PC-9 (cell line): Measurements from ENCODE around the gene STK39.

ENCODE experiments used
- CTCF ChIP-seq: fragments of 200-600 bp; sonication (generic); conservative IDR thresholded peaks from 2 replicates; pipeline ENCODE4 v1.6.1; 2017; ENCODE audit warnings: mixed run types, antibody characterized with exemption, mild to moderate bottlenecking, moderate library complexity
- EZH2 ChIP-seq: fragments of 200-600 bp; sonication (generic); IDR thresholded peaks from 2 replicates; pipeline ENCODE4 v1.8.0; 2017; ENCODE audit warnings: antibody characterized with exemption, low read depth

- TF ChIP-seq CTCF: no peak
- TF ChIP-seq EZH2: no peak
These were observed 23.0 kb downstream of the STK39 start for GRCh38 chr2:168224346-168224745.
